ENCODE data around the gene ZNF33A.
"Not testable (repeated sequence)": the region's sequence is repeated elsewhere in the genome, so short reads cannot be mapped to it uniquely, and the experiment has no call there.

The ZNF33A gene

GRCh38 chr10:38045129-38045528, 34.7 kb downstream of the ZNF33A start:
- no peak for DNase-seq (ENCODE audit: low read depth in 2 of 2)

- no peak for DNase-seq (ENCODE audit: low read depth in 2 of 2)
Measured at GRCh38 chr10:38047666-38048065, 37.2 kb downstream of the ZNF33A start.

- no peak for DNase-seq (ENCODE audit: low read depth in 2 of 2)
Measured at GRCh38 chr10:38050212-38050611, 39.7 kb downstream of the ZNF33A start.

DNA sequence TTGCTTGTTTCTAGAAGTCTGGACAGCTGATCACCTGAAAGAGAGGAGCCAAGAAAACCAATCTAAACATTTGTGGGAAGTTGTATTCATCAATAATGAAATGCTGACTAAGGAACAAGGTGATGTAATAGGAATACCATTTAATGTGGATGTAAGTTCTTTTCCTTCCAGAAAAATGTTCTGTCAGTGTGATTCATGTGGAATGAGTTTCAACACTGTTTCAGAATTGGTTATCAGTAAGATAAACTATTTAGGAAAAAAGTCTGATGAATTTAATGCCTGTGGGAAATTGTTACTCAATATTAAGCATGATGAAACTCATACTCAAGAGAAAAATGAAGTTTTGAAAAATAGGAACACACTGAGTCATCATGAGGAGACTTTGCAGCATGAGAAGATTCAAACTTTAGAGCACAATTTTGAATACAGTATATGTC, 43.9 kb downstream of the ZNF33A start:
- DNase-seq (ENCODE audit: low read depth in 2 of 2), result no peak

GRCh38 chr10:38055274-38055894, 44.9 kb downstream of the ZNF33A start:
- not testable (repeated sequence) for DNase-seq (ENCODE audit: low read depth in 2 of 2)

DNA sequence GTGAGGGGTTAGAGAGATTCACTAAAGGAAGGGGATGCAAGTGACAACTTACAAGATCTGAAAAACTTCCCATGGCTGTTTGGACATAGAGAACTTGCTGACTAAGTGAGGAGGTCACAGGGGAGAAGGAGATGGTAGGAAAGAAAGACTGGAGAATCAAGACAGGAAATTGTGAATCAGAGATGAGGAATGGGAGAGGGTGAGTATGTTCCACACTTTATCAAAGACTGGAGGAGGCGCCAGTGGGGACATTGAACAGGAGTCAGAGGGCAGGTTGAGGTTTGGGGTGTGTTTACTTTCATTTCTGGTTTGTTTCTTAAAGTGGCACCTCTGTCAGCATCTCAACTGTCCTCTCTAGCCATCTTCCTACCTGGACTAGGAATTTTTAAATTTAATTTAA, 59.2 kb downstream of the ZNF33A start:
- not testable (repeated sequence) for DNase-seq (ENCODE audit: low read depth in 2 of 2)

DNA sequence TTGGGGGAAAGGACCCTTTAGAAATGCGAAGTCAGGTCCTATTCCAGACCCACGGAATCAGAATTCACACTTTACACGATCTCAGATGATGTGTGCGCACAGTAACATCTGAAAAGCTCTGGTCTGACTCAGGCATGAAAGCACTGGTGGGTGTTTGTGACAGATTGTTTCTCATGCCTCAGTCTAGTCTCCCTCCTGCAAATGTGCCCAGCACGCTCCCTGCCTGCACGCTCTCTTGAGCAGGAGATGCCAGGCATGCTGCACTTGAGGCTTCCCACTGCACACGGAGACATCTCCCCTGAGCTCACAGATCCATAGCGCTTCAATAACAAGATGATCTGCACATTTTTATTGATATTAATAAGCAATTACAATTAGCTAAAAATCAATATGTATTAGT, 60.0 kb downstream of the ZNF33A start:
- DNase-seq (ENCODE audit: low read depth in 2 of 2), result no peak

DNA sequence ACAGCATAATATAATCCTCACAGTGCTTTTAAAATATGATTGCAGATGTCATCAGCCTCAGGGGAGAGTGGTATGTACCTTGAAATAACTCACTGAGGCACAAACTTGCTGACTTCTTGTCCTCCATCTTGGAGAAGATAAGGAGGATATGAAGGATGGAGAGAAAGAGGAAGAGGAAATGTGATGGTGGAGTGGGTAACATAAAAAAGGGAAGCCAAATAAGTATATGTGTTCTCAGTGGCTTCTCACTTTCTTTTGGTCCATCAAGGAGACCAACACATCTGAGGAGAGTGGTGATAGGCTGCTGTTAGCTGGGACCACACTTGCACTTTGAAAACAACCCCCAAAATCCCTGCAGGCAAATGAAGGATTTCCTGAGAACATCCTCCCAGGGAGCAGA, 62.1 kb downstream of the ZNF33A start:
- no peak for DNase-seq (ENCODE audit: low read depth in 2 of 2)

- no peak for DNase-seq (ENCODE audit: low read depth in 2 of 2)
Measured at GRCh38 chr10:38076687-38077086, 66.2 kb downstream of the ZNF33A start.

DNA sequence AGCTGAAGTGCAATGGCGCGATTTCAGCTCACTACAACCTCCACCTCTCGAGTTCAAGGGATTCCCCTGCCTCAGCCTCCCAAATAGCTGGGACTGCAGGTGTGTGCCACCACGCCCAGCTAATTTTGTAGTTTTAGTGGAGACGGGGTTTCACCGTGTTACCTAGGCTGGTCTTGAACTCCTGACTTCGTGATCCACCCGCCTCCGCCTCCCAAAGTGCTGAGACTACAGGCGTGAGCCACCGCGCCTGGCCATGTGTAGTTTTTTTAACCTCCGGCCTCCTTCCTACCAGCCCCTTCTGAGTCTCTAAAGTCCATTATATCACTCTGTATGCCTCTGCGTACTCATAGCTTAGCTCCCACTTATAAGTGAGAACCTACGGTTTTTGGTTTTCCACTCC, 82.8 kb downstream of the ZNF33A start:
- not testable (repeated sequence) for DNase-seq (ENCODE audit: low read depth in 2 of 2)

DNA sequence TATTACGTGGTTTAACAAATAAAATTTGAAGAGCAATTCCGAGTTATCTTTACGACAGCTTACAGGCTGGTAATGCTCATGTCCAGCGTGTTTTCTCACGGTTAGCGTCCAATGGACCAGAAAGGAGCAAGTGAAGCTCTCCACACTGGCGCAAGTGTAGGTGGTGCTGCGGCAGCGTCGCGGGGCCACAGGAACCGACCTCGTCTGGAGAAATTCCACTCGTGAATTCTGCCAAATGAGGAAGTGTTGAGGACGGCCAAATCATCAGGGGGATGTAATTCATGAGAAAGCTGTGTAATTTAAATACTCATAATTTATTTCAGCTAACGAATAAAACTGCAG, 83.3 kb downstream of the ZNF33A start:
- peak in 1 of 2 donors; percentile 3 for DNase-seq (ENCODE audit: low read depth in 2 of 2)

GRCh38 chr10:38094158-38094926, 83.9 kb downstream of the ZNF33A start, which contains the start of gene ZNF37A:
Gene ZNF37A (plus strand): TSS chr10:38094337. CDS start chr10:38096618, 2,281 bp downstream.
- DNase-seq (ENCODE audit: low read depth in 2 of 2), result peak; percentile 77 to 85

DNA sequence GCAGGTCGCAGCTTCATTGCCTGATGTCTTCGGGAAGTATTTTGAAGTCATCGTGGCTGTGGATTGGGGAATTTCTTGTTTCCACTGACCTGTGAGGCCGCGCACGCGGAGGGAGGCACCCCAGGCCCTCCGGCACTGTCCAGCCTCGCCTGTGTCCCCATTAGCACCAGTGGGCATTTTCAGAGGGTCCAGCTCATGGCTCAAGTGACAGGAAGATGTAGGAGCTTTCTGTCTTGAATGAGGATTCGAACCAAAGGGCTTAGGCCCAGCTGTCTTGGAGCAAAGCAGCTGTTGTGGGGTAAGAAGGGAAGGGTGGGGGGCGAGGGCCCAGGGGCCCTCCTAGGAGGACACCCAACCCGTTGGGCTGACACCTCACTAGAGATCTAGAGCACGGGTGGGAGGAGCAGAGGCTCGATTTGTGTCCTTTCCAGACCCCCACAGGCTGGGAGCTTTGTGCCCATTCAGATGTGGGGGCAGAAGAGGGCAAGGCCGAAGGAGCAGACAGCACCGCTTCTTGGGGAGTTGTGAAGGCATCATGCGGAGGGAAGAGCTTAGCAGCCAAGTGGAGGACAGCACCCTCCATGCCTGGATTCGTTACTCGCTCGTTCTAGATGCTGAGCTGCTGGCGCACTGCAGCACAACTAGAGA, 84.6 kb downstream of the ZNF33A start:
- no peak for DNase-seq (ENCODE audit: low read depth in 2 of 2)

GRCh38 chr10:38102880-38103279, 92.4 kb downstream of the ZNF33A start:
- no peak for DNase-seq (ENCODE audit: low read depth in 2 of 2)

DNA sequence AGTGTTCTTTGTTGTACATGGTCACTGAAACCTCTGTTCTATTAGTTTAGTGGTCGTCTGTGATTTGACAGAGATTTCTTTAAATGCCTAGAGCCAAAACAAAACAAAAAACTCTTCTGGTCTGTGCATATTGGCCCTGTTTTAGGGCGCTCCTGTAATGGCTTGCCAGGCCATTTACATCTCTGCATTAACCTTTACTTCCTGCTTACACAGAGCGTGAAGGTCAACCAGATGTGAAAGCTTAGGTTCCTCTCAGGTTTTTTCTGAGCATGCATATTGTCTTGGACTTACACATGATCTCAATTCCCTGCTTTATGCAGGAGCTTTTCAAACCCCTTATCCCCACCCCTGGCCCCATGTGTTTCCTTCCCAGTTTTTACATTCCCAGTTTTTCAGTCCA, 93.3 kb downstream of the ZNF33A start:
- DNase-seq (ENCODE audit: low read depth in 2 of 2), result no peak

GRCh38 chr10:38112159-38112558, 101.7 kb downstream of the ZNF33A start:
- no peak for DNase-seq (ENCODE audit: low read depth in 2 of 2)
